GM18858 (cell line): Measurements from ENCODE around the gene ZFP64.
"Not testable (repeated sequence)": the region's sequence is repeated elsewhere in the genome, so short reads cannot be mapped to it uniquely, and the experiment has no call there.

Experiments
- ATAC-seq: cut with Tn5 transposase; IDR thresholded peaks from one replicate; pipeline ENCODE4 v1.9.1; 2021; ENCODE audit not compliant: unreplicated experiment

ZFP64 gene

GRCh38 chr20:52160621-52161204, 30.9 kb downstream of the ZFP64 start:
- ATAC-seq: no peak

GRCh38 chr20:52160049-52160570, 31.5 kb downstream of the ZFP64 start:
- ATAC-seq: no peak

GRCh38 chr20:52154575-52154974, 37.0 kb downstream of the ZFP64 start:
- ATAC-seq: no peak

GRCh38 chr20:52153896-52154295, 37.7 kb downstream of the ZFP64 start:
- ATAC-seq: no peak

GRCh38 chr20:52152921-52153320, 38.7 kb downstream of the ZFP64 start:
- ATAC-seq: no peak

- ATAC-seq: no peak
These were observed 39.2 kb downstream of the ZFP64 start for GRCh38 chr20:52152416-52152815.

GRCh38 chr20:52150440-52151258, 40.9 kb downstream of the ZFP64 start:
- peak; percentile 46 for ATAC-seq

GRCh38 chr20:52145587-52145986, 46.0 kb downstream of the ZFP64 start:
- ATAC-seq: no peak

GRCh38 chr20:52143277-52143676, 48.3 kb downstream of the ZFP64 start:
- no peak for ATAC-seq

GRCh38 chr20:52142757-52143156, 48.8 kb downstream of the ZFP64 start:
- no peak for ATAC-seq

- ATAC-seq: no peak
These were observed 51.6 kb downstream of the ZFP64 start for GRCh38 chr20:52139986-52140385.

GRCh38 chr20:52137850-52138249, 53.7 kb downstream of the ZFP64 start:
- no peak for ATAC-seq

GRCh38 chr20:52133714-52134113, 57.9 kb downstream of the ZFP64 start:
- ATAC-seq: not testable (repeated sequence)

- ATAC-seq: no peak
These were observed 59.2 kb downstream of the ZFP64 start for GRCh38 chr20:52132337-52132736.

GRCh38 chr20:52131048-52131643, 60.4 kb downstream of the ZFP64 start:
- no peak for ATAC-seq

- no peak for ATAC-seq
These were observed 61.2 kb downstream of the ZFP64 start for GRCh38 chr20:52130406-52130805.

GRCh38 chr20:52129611-52130010, 62.0 kb downstream of the ZFP64 start:
- no peak for ATAC-seq

GRCh38 chr20:52127309-52127708, 64.3 kb downstream of the ZFP64 start:
- ATAC-seq: no peak

GRCh38 chr20:52124821-52125220, 66.8 kb downstream of the ZFP64 start:
- no peak for ATAC-seq

- ATAC-seq: no peak
These were observed 72.9 kb downstream of the ZFP64 start for GRCh38 chr20:52118696-52119095.

- ATAC-seq: no peak
These were observed 73.5 kb downstream of the ZFP64 start for GRCh38 chr20:52118016-52118623.

GRCh38 chr20:52110456-52110855, 81.1 kb downstream of the ZFP64 start:
- ATAC-seq: no peak
